GM19324 (cell line): ENCODE results near the gene CSTF2.
"Not testable (repeated sequence)": the region's sequence is repeated elsewhere in the genome, so short reads cannot be mapped to it uniquely, and the experiment has no call there.

Experiments used
- ATAC-seq: cut with Tn5 transposase; IDR thresholded peaks from one replicate; pipeline ENCODE4 v1.9.1; 2021; ENCODE audit warnings: mild to moderate bottlenecking, moderate library complexity; ENCODE audit not compliant: unreplicated experiment, low FRiP score

CSTF2 gene

GRCh38 chrX:100819837-100820666, at the start of gene CSTF2:
Gene CSTF2, plus strand, starts transcription at chrX:100820391. Its CDS starts 26 bp downstream, at chrX:100820417.
- peak; percentile 99 for ATAC-seq

GRCh38 chrX:100796371-100796770, 23.8 kb upstream of the CSTF2 start:
- ATAC-seq: not testable (repeated sequence)

GRCh38 chrX:100797359-100797758, 22.8 kb upstream of the CSTF2 start:
- no peak for ATAC-seq

GRCh38 chrX:100798484-100799214, 21.5 kb upstream of the CSTF2 start:
- no peak for ATAC-seq

- ATAC-seq: no peak
Measured at GRCh38 chrX:100802843-100803242, 17.3 kb upstream of the CSTF2 start.

DNA sequence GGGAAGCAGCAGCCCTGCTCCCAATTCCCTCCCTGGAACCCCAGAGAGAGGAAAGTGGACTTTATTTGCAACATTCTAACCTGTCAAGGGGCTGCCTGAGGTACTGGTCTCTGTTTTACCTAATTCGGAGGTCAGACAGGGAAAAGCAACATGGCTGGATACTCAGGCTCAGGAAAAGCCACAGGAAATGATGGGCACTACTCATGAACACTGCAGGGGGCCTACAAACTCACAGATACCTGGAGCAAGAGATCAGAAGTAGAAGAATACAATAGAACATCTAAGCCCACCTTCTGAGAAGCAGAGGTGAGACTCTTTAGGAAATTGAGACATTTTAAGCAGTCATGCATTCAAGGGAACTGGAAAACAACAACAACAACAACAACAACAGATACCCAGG, 15.4 kb upstream of the CSTF2 start:
- no peak for ATAC-seq

GRCh38 chrX:100808265-100808664, 11.9 kb upstream of the CSTF2 start:
- ATAC-seq: not testable (repeated sequence)

- ATAC-seq: no peak
Measured at GRCh38 chrX:100812216-100813158, 7.7 kb upstream of the CSTF2 start.

GRCh38 chrX:100817340-100817739, 2.9 kb upstream of the CSTF2 start:
- ATAC-seq: no peak

- no peak for ATAC-seq
Measured at GRCh38 chrX:100819534-100819836, 706 bp upstream of the CSTF2 start.

GRCh38 chrX:100829730-100830129, 9.5 kb downstream of the CSTF2 start:
- ATAC-seq: peak; percentile 43

DNA sequence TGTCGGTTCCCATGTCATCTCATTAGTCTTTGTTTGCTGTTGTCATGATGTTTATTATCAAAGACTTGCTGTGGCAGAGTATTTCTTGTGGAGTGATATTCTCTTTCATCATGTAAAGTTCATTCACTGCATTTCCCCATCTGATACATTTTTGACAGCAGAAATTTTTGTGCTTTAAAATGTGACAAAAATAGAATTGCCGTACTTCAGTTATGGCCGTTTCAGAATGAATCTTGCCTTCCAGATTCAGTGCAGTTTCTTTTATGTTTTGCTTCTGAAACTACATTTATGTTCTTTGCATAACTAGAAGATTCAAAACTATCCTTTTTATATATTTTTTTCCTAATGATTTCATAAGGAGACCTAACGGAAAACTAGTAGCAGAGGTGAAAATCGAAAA, 10.0 kb downstream of the CSTF2 start:
- peak; percentile 27 for ATAC-seq

- ATAC-seq: no peak
Measured at GRCh38 chrX:100830547-100830946, 10.4 kb downstream of the CSTF2 start.

DNA sequence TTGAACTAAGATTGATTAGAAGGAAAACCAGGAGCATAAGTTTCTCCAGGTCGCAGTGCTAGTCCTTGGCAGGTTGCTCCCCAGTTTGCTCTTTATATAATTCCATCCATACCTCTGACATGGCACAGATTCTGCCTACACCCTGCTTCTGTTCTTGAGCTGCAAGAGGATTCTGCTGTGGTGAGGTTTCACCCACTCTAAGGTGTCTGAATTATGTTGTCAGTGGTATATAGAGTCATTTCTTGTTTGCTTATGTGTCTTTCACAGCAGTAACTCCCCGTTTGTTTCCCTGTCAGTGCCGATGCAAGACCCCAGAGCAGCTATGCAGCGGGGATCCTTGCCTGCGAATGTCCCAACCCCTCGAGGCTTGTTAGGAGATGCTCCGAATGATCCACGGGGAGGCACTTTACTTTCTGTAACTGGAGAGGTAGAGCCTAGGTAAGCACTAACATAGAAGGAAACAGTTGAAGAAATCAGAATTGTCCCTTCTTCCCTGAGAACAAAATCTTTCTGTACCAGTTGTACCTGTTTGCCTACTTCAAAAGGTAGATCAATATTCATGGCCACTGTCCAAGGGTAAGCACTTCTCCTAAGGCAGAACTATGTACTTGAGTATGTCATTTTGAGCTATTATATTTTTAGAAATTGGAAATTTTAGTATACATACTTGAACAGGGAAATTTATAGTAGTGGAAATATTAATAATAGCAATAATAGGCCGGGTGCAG, 11.2 kb downstream of the CSTF2 start:
- no peak for ATAC-seq

DNA sequence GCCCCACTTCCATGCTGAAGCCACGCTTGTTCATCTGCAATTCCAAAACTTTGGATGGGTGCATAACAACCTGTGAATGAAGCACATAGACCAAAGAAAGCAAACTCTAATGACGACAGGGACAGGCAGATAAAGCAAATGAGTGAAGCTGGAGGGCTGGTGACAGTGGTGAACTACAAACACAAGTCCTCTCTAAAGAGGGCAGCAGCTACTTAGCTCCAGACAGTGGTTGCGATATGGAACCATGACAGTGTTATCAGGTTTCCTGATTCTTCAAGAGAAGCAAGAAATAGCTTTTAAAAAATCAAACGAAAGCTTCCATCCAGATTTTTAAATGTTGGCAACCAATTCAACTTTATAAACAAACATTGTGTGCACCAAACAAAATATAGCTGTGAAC, 30.1 kb downstream of the CSTF2 start:
- ATAC-seq: no peak

DNA sequence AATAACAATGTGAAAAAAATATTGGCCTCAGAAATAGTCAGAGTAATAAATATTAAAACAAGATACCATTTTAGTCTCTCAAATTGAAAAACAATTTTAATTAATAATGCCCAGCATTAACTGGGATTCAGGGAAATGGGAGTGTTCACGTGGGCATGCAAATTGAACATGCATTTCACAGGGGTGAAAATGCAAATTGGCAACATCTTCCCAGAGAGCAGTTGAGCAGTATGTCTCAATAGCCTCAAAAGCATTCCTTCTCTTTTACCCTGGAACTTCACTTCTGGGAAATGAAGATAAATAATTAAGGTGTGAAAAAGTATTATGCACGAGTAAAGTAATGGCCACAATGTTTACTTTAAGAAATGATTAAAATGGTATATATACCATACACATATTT, 32.6 kb downstream of the CSTF2 start:
- no peak for ATAC-seq

DNA sequence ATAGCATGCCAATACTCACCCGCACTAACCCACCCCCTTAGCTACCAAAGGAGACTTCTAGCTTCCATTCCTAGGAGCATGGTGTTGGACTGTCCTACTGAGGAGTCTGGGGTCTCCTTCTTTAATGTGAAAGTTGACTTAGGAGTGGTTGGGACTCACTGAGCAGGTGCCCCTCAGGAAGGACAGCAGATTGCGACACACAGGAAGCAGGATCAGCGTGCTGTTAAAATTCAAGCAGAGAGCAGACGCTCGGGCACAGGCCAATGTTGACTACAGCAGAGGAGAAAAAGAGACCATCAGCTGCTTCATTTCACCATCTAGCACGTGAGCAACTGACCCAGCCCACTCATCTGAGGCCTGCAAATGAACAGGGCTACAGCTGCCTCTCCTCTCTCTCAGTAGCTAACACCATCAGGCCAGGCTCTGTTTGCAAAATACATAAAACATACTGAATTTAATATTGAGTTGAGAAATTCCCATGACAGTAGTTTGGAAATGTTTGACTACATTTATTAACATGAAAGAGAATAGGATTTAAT, 43.2 kb downstream of the CSTF2 start:
- ATAC-seq: no peak

- ATAC-seq: no peak
Measured at GRCh38 chrX:100864657-100865391, 44.6 kb downstream of the CSTF2 start.

DNA sequence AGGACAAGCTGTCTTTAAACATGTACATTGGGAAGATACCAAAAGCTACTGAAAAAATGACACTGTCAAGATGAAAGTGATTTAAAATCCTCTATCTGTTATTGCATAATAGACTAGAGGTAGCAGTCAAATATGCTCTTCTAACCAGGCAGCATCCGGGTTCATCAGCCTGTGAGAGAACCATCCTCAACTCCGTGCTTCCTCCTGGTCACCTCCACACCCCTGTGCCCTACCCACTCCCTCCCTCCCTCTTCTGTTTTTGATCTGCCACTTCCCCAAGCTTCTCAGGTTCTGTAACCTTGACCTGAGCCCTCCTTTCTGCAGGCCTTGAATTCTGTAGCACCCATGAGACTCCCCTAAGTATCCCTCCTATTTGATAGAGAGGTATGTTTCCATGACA, 48.1 kb downstream of the CSTF2 start:
- no peak for ATAC-seq
